Measurements from ENCODE around the gene IFNA13.

GRCh38 chr9:21399956-21400355, 32.1 kb upstream of the IFNA13 start:
- TF ChIP-seq CTCF (conservative IDR thresholded peaks at IDR 0.05; ENCODE audit: low read depth in 2 of 2), result no peak
- TF ChIP-seq ZNF331 (CRISPR knock-in tag; IDR thresholded peaks at IDR 0.05; ENCODE audit: low read depth), result no peak
- TF ChIP-seq JUNB (IDR thresholded peaks at IDR 0.05; ENCODE audit: unreplicated experiment), result no peak
- no peak for TF ChIP-seq REST (IDR thresholded peaks at IDR 0.05; ENCODE audit: unreplicated experiment)
- no peak for TF ChIP-seq CREB1 (CRISPR knock-in tag; IDR thresholded peaks at IDR 0.05; ENCODE audit: low read depth)
- TF ChIP-seq EZH2phosphoT487 (IDR thresholded peaks at IDR 0.05; ENCODE audit: unreplicated experiment), result no peak
